Measurements from ENCODE around the gene CDC42BPG.
A peak's percentile ranks its signal among the peaks of the same experiment; 100 is the strongest.
"Not testable (repeated sequence)": the region's sequence is repeated elsewhere in the genome, so short reads cannot be mapped to it uniquely, and the experiment has no call there.

CDC42BPG gene

GRCh38 chr11:64849598-64850356 is 5.3 kb upstream of the CDC42BPG start:
- DNase-seq (ENCODE audit: low read depth in 1 of 2, low spot score in 1 of 2) = no peak

GRCh38 chr11:64848826-64849597 is 4.6 kb upstream of the CDC42BPG start:
- no peak for DNase-seq (ENCODE audit: low read depth in 1 of 2, low spot score in 1 of 2)

- DNase-seq (ENCODE audit: low read depth in 1 of 2, low spot score in 1 of 2) = no peak
Measured at GRCh38 chr11:64848214-64848825, 3.9 kb upstream of the CDC42BPG start.

- DNase-seq (ENCODE audit: low read depth in 1 of 2, low spot score in 1 of 2) = peak; percentile 88 to 91
Measured at GRCh38 chr11:64846998-64847666, 2.7 kb upstream of the CDC42BPG start.

DNA sequence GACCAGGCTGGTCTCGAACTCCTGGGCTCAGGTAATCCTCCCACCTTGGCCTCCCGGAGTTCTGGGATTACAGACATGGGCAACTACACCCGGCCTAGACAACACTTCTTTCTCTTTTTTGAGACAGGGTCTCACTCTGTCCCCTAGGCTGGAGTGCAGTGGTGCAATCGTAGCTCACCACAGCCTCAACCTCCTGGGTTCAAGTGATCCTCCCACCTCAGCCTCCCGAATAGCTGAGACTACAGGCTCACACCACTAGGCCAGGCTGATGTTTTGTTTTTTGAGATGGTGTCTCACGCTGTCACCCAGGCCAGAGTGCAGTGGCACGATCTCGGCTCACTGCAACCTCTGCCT is 1.3 kb upstream of the CDC42BPG start:
- not testable (repeated sequence) for DNase-seq (ENCODE audit: low read depth in 1 of 2, low spot score in 1 of 2)

GRCh38 chr11:64845129-64845775 is 799 bp upstream of the CDC42BPG start:
- no peak for DNase-seq (ENCODE audit: low read depth in 1 of 2, low spot score in 1 of 2)

DNA sequence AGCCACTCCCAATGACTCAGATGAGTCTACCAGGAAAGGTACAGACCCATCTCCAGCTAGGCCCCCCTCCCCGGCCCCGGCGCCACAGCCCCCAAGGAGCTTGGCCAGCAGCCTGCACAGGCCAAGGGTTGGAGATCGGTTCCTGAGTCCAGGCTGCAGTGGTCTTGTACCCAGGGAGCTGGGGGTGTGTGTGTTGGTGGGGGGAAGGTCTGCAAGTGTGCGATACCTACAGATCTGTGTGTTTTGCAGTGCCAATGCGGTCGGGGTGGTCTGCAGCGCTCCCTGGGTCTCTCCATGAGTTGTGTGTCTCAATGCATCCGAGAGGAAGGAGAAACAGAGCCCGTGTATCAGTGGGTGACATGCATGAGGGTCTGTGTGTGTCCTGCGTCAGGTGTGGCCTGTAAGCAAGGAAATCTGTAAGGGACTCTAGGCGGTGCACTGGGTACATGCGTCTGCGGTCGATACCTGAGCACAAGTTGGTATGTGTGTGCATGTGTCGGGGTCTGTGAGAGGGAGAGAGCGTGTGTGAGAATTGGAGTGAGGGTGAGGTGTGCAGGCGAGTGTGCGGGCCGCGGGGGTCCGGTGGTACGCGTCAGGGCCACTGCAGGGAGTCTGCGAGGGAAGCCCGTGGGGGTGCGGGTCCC is 645 bp downstream of the CDC42BPG start:
- DNase-seq (ENCODE audit: low read depth in 1 of 2, low spot score in 1 of 2) = no peak

GRCh38 chr11:64842851-64843685 is 1.4 kb downstream of the CDC42BPG start:
- DNase-seq (ENCODE audit: low read depth in 1 of 2, low spot score in 1 of 2) = no peak

DNA sequence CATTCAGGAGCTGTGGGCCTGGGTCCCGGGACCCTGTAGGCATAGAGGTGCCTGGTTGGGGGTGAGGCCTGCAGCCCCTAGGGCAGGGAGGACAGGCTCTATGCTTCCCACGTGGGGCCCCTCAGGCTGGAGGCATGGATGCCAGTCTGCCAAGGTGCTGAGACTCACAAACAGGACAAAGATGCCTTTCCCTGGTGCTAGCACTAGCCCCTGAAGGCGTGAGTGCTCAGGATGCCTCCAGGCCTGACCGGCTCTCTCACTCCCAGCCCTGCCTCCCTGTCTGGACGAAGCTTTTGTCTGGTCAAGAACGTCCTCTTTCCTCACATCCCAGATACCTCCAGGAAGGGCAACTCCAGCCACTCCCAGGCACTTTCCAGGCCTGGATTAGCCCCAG is 2.1 kb downstream of the CDC42BPG start:
- no peak for DNase-seq (ENCODE audit: low read depth in 1 of 2, low spot score in 1 of 2)

- DNase-seq (ENCODE audit: low read depth in 1 of 2, low spot score in 1 of 2) = no peak
Measured at GRCh38 chr11:64841592-64842365, 2.7 kb downstream of the CDC42BPG start.

DNA sequence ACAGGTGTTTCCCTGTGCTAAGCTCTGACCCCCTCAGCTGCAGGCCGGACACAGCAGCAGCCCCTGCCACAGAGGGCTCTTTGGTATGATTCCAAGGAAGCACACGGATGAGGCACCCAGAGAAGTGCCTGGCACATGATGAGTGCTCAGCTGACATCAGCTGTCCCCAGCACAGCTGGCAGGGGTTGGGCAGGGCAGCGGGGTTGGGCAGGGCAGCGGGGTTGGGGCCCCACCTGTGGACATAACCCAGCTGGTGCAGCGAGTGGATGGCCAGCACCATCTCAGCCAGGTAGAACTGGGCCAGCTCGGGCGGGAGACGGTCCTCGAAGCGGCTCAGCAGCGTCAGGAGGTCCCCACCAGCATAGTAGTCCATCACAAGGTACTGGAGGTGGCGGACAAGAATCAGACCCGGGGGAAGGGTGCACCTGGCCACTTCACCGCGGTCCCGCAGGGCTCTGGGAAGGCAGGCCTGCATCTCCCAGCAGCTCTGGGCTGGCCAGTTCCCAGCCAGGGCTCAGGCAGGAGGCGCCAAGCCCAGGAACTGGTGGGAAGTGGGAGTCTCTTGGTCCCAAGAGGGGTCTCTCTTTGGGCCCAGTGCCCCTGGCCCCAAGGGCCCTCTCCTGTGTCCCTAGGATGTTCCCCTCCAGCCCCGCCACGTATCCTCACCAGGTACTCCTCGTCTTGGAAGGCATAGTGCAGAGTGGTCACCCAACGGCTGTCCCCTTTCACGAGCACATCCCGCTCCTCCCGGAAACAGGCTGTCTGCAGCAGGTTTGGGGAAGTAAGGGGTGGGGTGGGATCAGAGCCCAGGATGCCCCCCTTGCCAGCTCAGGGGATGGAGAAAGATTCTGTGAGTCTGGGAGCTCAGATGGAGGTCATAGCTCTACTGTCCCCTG is 4.3 kb downstream of the CDC42BPG start:
- no peak for DNase-seq (ENCODE audit: low read depth in 1 of 2, low spot score in 1 of 2)

DNA sequence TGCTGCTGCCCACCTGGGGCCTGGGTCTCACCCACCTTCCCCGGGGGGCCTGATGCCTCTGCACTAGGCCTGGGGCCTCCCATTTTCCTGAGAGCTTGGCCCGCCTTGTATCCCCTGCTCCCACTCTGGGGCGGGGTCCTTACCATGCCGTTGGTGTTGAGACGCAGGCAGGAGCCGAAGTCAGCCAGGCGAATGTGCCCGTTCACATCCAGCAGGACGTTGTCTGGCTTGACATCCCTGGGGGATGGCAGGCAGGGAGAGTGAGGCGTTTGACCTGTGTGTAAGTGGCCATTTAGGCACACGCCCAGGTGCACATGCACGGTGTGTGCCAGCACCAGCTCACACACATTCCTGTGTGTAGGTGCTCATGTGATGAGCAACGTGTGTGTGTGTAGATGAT is 5.1 kb downstream of the CDC42BPG start:
- no peak for DNase-seq (ENCODE audit: low read depth in 1 of 2, low spot score in 1 of 2)

- no peak for DNase-seq (ENCODE audit: low read depth in 1 of 2, low spot score in 1 of 2)
Measured at GRCh38 chr11:64838600-64839334, 5.7 kb downstream of the CDC42BPG start.

DNA sequence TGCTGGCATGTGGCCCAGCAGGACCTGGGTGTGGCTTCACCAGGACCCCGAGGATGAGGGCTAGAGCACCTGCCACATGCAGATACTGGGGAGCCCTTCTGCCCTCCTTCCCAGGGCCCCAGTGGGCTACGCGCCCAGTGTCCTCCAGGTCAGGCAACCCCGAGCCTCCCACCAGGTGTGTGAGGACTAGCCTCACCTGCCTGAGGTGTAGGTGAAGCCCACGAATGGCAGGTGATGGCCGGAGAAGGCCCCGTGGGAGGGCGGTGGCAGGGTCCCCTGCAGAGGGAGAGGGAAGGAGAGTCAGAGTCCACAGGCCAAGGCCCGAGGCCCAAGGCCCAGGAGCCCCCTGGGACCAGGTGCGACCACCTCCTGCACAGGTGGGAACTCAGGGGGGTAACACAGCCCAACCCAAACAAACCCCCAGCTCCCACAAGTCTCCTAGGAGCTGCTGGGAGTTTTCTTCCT is 6.5 kb downstream of the CDC42BPG start:
- DNase-seq (ENCODE audit: low read depth in 1 of 2, low spot score in 1 of 2) = no peak

- no peak for DNase-seq (ENCODE audit: low read depth in 1 of 2, low spot score in 1 of 2)
Measured at GRCh38 chr11:64836448-64837072, 7.9 kb downstream of the CDC42BPG start.

- no peak for DNase-seq (ENCODE audit: low read depth in 1 of 2, low spot score in 1 of 2)
Measured at GRCh38 chr11:64835616-64836447, 8.6 kb downstream of the CDC42BPG start.
